IPS-20b (cell line): ENCODE results near the gene DAGLA.

ENCODE experiments used
- H3K27ac ChIP-seq: one replicate; pipeline ENCODE4 v1.5.1; 2013; ENCODE audit warnings: low read length
- H3K27me3 ChIP-seq: 2 replicates; pipeline ENCODE4 v1.6.1; 2013; ENCODE audit warnings: mild to moderate bottlenecking, low read length, inconsistent platforms; ENCODE audit not compliant: insufficient read depth
- H3K36me3 ChIP-seq: 2 replicates; pipeline ENCODE4 v1.6.1; 2013; ENCODE audit warnings: low read depth, mild to moderate bottlenecking, inconsistent platforms, low read length, moderate library complexity; ENCODE audit not compliant: insufficient read depth
- H3K4me1 ChIP-seq: 2 replicates; pipeline ENCODE4 v1.6.1; 2013; ENCODE audit warnings: mild to moderate bottlenecking, control low read depth, inconsistent platforms, low read length, moderate library complexity; ENCODE audit not compliant: insufficient read depth
- H3K4me3 ChIP-seq: 2 replicates; pipeline ENCODE4 v1.5.1; 2013; ENCODE audit warnings: mild to moderate bottlenecking, low read length, inconsistent platforms
- H3K9ac ChIP-seq: 2 replicates; pipeline ENCODE4 v1.6.1; 2013; ENCODE audit warnings: low read depth, mild to moderate bottlenecking, inconsistent platforms, low read length, moderate library complexity
- H3K9me3 ChIP-seq: 2 replicates; pipeline ENCODE4 v1.6.1; 2013; ENCODE audit warnings: mild to moderate bottlenecking, low read depth, low read length, inconsistent platforms; ENCODE audit not compliant: insufficient read depth

The DAGLA gene

DNA sequence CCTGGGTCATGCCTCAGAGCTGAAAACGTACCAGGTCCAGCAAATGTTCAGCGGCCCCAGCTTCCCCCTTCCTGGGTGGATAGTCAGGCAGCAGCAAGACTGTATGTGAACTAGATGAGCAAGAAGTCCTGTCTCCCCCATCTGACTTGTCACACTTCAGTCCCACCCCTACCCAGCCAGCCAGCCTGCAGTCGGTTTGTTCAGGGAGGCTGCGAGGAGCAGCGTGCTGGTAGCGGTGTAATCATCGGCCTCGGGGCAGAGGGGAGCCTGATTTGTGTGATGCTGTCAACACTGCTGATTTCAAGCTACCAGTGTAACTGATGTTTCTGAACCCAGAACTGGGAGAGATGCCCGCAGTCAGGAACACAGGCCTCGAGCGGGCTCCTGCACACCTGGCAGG is 102.7 kb downstream of the DAGLA start:
- H3K27me3 ChIP-seq: no peaks in the 10 kb centered on the region
- no peak overlapping the region for H3K4me3 ChIP-seq
- no peak overlapping the region for H3K27ac ChIP-seq
- H3K9ac ChIP-seq: no peak overlapping the region
- no peaks in the 10 kb centered on the region for H3K4me1 ChIP-seq
- no peaks in the 10 kb centered on the region for H3K9me3 ChIP-seq
- H3K36me3 ChIP-seq: peaks cover 36% of the 10 kb centered on the region

DNA sequence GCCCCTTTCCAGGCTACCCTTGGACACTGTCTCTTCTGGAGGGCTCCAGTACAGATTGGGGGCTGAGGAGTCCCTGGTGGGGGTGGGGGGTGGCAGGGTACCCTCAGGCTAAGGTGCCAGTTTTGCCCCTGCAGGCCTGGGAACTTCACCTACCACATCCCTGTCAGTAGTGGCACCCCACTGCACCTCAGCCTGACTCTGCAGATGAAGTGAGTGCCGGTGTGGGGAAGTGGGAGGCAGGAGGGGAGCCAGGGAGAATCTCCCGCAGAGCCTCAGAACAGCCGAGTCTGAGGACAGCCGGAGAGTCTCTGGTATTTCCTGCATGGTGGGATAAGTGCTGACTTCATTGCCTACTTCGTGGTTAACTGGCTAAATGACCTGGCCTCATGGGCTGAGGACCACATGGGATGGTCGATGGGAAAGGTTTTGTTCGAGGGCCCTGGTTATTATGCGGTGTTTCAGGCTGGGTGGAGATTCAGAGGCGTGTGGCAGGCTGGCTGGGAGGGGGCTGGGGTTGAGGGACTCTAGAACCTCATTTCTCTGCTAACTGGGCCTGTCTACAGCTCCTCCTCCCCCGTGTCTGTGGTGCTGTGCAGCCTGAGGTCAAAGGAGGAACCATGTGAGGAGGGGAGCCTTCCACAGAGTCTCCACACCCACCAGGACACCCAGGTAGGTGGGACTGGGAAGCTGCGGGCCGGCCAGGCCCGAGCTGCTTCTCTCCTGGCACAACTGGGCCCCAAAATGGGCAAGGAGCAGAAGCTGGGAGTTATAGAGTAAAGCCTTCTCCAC is 103.7 kb downstream of the DAGLA start:
- no peaks in the 10 kb centered on the region for H3K9me3 ChIP-seq
- no peaks in the 10 kb centered on the region for H3K4me1 ChIP-seq
- H3K9ac ChIP-seq: no peak overlapping the region
- H3K27me3 ChIP-seq: no peaks in the 10 kb centered on the region
- H3K36me3 ChIP-seq: peaks cover 46% of the 10 kb centered on the region
- H3K27ac ChIP-seq: no peak overlapping the region
- no peak overlapping the region for H3K4me3 ChIP-seq

DNA sequence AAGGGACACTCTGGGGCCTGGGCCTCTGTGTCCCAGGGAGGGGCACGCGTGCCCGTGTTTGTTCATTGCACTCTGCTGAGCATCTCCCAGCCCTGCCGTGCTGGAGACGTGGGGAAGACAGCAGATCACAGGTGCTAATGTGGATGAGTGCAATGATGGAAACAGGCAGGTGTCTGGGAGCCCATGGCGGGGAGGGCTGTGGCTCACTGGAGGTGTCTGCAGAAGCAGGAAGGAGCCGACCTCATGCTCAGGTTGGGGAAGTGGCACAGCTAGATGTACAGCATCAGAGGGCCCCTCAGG is 104.3 kb downstream of the DAGLA start:
- Histone ChIP-seq H3K27ac (no peak overlapping the region), H3K27me3 (no peaks in the 10 kb centered on the region), H3K4me1 (no peaks in the 10 kb centered on the region), H3K9ac (no peak overlapping the region), H3K9me3 (no peaks in the 10 kb centered on the region), H3K4me3 (no peak overlapping the region), H3K36me3 (peaks cover 51% of the 10 kb centered on the region)

DNA sequence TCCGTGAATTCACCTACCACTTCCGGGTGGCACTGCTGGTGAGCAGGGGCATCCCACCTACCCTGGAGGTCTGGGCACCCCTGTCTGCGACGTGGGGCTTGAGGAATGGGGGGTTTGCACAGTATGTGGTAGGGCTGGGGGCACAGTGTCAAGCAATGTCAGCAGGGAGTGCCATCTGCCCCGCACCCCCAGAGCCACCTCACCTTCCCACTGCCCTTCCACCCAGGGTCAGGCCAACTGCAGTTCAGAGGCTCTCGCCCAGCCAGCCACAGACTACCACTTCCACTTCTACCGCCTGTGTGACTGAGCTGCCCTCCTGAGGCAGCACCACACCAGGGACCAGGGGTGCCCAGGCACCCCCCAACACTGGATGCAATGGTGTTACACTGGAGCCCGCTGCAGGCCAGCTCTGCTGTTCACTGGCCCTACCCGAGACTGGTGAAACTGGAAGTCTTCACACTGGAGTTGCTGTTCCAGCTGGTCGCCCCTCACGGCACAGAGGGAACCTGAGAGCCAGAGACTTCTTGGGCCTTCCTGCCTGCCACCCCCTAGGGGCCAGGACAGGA is 105.7 kb downstream of the DAGLA start:
- no peak overlapping the region for H3K27ac ChIP-seq
- H3K4me1 ChIP-seq: no peaks in the 10 kb centered on the region
- H3K36me3 ChIP-seq: peaks cover 63% of the 10 kb centered on the region
- no peaks in the 10 kb centered on the region for H3K9me3 ChIP-seq
- H3K27me3 ChIP-seq: no peaks in the 10 kb centered on the region
- no peak overlapping the region for H3K4me3 ChIP-seq
- no peak overlapping the region for H3K9ac ChIP-seq

DNA sequence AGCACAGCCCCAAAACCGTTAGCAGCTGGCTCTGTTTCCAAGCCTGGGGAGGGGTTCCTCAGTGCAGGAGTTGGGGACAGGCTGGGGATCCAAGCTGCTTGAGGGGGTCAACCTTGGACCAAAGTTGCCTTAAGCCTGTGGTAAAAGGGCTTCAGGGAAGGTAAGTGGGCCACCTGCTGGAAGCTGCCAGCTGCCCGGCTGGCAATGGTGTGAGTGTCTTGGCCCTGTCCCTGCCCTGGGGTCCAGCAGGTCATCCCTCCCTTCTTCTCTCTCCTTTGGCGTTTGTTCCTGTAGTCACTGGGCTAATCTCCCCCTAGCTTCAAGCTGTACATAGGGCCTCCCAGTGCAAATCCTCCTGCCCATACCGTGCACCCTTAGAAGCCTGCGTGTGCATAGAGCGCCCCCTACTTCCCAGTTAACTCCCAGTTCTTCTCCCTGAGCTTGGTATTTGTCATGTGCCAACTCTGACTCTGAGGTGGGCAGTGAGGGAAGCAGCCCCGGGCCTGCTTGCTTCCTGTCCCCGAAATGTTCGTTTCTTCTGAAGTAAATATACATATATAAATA is 107.8 kb downstream of the DAGLA start:
- H3K4me3 ChIP-seq: no peak overlapping the region
- no peaks in the 10 kb centered on the region for H3K27me3 ChIP-seq
- H3K36me3 ChIP-seq: peaks cover 63% of the 10 kb centered on the region
- no peak overlapping the region for H3K9ac ChIP-seq
- no peak overlapping the region for H3K27ac ChIP-seq
- no peaks in the 10 kb centered on the region for H3K9me3 ChIP-seq
- no peaks in the 10 kb centered on the region; the same call in 1 of the 2 replicates for H3K4me1 ChIP-seq

DNA sequence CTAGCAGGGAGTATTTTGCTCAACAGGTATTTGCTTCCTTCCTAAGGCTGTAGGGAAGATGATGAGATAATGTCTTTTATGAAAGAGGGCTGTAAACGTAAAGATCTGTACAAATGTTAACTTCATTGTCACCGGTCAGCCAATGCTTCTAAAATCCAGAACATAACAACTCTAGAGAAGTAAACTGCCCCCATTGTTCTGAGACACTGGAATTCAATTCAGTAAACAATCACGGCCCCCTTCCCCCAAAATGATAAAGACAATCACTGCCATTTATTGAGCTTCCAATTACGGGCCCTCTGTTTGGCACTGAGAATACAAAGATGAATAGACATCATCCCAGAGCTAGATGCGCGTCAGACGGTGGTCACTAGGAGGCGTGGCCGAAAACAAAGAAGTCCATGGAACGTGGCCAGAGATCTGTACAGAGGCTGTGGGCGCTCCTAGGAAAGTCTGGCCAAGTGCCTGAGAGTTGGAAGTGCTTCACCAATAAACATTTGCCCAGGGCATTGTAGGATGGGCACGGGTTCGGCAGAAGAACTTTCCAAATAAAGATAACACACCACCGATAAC is 111.6 kb downstream of the DAGLA start:
- Histone ChIP-seq H3K27me3 (no peaks in the 10 kb centered on the region), H3K36me3 (peaks cover 62% of the 10 kb centered on the region)

DNA sequence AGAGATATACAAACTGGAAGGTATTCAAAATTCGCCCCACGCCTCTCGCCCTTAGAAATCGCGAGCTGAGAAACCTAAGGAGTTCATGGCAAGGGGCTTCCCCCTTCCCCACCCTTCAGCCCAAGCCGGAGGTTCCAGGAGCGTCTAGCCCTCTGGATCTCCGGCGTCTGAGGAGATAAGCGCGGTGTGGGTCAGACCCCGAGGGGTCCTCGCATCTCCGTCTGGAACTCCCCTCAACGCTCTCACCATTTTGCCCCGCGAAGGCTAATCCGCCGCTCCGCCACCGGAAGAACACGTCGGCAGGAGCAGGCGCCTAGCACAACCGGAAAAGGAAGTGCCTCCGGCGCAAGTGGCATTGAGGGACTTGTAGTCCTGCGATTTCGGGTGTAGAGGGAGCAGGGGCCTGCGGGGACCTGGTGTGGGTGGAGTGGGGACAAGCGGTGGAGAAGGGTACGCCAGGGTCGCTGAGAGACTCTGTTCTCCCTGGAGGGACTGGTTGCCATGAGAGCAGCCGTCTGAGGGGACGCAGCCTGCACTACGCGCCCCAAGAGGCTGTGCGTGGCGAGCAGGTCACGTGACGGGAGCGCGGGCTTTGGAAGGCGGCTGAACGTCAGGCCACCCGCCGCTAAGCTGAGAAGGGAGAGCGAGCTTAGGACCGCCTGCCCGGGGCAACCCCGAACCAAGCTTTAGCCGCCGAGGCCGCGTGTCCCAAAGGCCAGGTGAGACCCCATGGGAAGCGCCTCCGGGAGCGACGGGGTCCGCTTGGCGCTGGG is 112.3 kb downstream of the DAGLA start, which contains the start of the genes FEN1 and TMEM258:
TSS of gene FEN1 (plus strand) at position 602 of the 773 bp plus-strand sequence. CDS start 2,451 bp downstream, outside the sequence.
TSS of gene TMEM258 (minus strand) at position 290 of the 773 bp plus-strand sequence. CDS start at position 249, 41 bp downstream.
- peak within 1 kb of the TSS; percentile 100 for H3K27ac ChIP-seq
- H3K9me3 ChIP-seq: no peaks in the 10 kb centered on the region
- no peaks in the 10 kb centered on the region for H3K27me3 ChIP-seq
- peaks cover 4% of the 10 kb centered on the region; the same call in 1 of the 2 replicates for H3K4me1 ChIP-seq
- peak within 1 kb of the TSS; percentile 100 for H3K4me3 ChIP-seq
- peak within 1 kb of the TSS; percentile 100 for H3K9ac ChIP-seq
- peaks cover 61% of the 10 kb centered on the region for H3K36me3 ChIP-seq

More for the DNA sequence above, 111.6 kb downstream of the DAGLA start:
- H3K9me3 ChIP-seq: no peaks in the 10 kb centered on the region
- H3K9ac ChIP-seq: peak overlapping the region; percentile 100
- peak overlapping the region; percentile 100 for H3K27ac ChIP-seq
- peak overlapping the region; percentile 100 for H3K4me3 ChIP-seq
- H3K4me1 ChIP-seq: peaks cover 4% of the 10 kb centered on the region; the same call in 1 of the 2 replicates

DNA sequence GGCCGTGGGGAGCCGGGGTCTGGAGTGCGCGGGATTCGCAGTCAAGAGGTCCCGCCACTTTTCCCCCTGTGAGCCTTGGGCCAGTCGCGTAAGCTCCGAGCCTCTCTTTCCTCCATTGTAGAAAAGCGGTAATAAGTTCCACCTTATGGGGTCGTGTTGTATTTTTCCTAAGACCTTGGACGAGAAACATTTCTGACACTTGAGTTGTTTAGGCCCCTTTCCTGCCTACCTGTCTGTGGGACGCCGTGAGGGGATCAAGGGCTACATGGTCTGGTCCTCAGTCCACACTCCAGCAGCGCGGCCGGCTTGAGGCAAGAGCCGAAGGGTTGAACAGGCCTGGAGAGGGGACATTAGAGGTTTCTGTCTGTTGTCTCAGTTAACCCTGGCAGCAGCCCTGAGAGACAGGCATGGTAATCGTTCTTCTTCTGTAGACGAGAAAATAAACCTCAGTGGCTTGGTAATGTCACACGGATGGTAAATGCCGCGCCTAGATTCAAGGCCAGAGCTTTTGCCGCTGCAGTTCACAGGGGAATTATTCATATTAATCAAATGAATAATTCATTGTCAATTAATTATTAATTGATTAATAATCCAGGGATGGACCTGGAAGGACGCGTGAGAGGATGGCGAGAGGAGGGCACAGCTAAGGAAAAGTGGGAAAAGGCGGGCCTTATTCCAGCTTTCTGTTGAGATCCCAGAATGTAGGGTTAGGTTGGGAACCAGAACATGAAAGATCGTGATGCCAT is 113.1 kb downstream of the DAGLA start:
- Histone ChIP-seq H3K27ac (peak overlapping the region; percentile 100), H3K36me3 (peaks cover 59% of the 10 kb centered on the region), H3K9me3 (no peaks in the 10 kb centered on the region), H3K4me1 (peaks cover 4% of the 10 kb centered on the region; the same call in 1 of the 2 replicates), H3K9ac (peak overlapping the region; percentile 100), H3K4me3 (peak overlapping the region; percentile 100), H3K27me3 (no peaks in the 10 kb centered on the region)

DNA sequence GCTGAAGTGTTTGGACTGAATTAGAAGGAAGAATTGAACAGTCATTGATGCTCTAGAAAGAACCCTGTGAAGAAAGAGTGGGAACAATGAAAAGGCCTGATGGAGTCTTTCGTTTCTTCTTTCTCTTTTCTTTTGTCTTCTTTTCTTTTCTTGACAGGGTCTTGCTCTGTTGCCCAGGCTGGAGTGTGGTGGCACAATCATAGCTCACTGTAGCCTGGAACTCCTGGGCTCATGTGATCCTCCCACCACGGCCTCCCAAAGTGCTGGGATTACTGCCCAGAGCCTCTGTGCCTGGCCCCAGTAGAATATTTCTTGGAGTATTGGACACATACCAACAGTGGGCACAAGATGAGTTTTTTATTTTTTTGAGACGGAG is 113.6 kb downstream of the DAGLA start:
- peaks cover 4% of the 10 kb centered on the region; the same call in 1 of the 2 replicates for H3K4me1 ChIP-seq
- peak overlapping the region; percentile 100; the same call in 1 of the 2 replicates for H3K9ac ChIP-seq
- peak overlapping the region; percentile 100 for H3K4me3 ChIP-seq
- no peaks in the 10 kb centered on the region for H3K9me3 ChIP-seq
- peaks cover 58% of the 10 kb centered on the region for H3K36me3 ChIP-seq
- no peak overlapping the region for H3K27ac ChIP-seq
- H3K27me3 ChIP-seq: no peaks in the 10 kb centered on the region

DNA sequence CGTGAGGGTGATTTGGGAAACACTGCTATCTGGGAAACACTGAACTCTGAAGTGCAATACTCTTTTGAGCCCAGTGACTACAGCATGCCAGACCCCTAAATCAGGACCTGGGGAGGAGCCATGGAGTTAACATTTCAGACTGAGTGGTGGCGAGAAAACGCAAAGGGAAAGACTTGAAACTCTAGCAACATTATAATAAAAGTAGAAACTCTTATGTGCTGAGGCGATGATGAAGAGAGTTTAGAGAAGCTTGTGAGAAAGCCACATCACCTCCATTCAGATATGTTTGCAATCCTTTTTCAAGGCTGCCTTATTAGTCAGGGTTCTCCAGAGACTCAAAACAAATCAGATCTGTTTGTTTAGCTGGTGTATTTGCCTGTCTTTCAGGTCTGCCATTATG is 114.4 kb downstream of the DAGLA start:
- Histone ChIP-seq H3K27ac (no peak overlapping the region), H3K36me3 (peaks cover 56% of the 10 kb centered on the region), H3K9ac (no peak overlapping the region; the same call in 1 of the 2 replicates), H3K9me3 (no peaks in the 10 kb centered on the region), H3K4me3 (no peak overlapping the region), H3K27me3 (no peaks in the 10 kb centered on the region), H3K4me1 (peaks cover 4% of the 10 kb centered on the region; the same call in 1 of the 2 replicates)
